GM23338 (cell line): ENCODE results near the gene APOH.

Experiments
- CTCF ChIP-seq, 2 experiments: fragments of 200-600 bp in 1 of 2; sonication (generic) in 1 of 2; conservative IDR thresholded peaks; 2 replicates each; pipeline versions ENCODE4 v1.5.1 to v1.6.1; 2016 to 2017; ENCODE audit warnings: antibody characterized with exemption in 2 of 2, low read depth in 2 of 2, mild to moderate bottlenecking in 2 of 2, moderate library complexity in 1 of 2
- EZH2 ChIP-seq: fragments of 200-600 bp; sonication (generic); IDR thresholded peaks from one replicate; pipeline ENCODE4 v1.8.0; 2017; ENCODE audit warnings: antibody characterized with exemption, mild to moderate bottlenecking, low read depth; ENCODE audit not compliant: unreplicated experiment

- TF ChIP-seq CTCF (conservative IDR thresholded peaks at IDR 0.05; ENCODE audit: low read depth in 2 of 2): no peak
- TF ChIP-seq EZH2: no peak
Measured at GRCh38 chr17:66175892-66176291, 53.3 kb downstream of the APOH start.
